K562 (cell line): Measurements from ENCODE around the gene PCDHGB5. TPM values are rescaled to one million over a fixed set of nuclear protein-coding genes. Genes with fewer than 3 reads are reported as not detected.
A peak's percentile ranks its signal among the peaks of the same experiment; 100 is the strongest.

ENCODE experiments used
- ATAC-seq: fragments of 200-7000 bp; cut with Tn5 transposase; 3 replicates; pipeline ENCODE4 v1.9.1; 2020; ENCODE audit warnings: moderate library complexity
- BruUV-seq: library from RNA; stranded (reverse); fragments of 400-500 nt; replicated peaks from 2 replicates; lab custom pipeline; 2021; lab: Mats Ljungman, UMichigan
- CTCF ChIA-PET: fragments of 300-600 bp; formaldehyde crosslinking; extraction: SDS; loops from one replicate; lab custom pipeline; 2021; ENCODE audit warnings: low intra/inter-chr PET ratio; lab: Yijun Ruan, JAX
- POLR2A ChIA-PET: fragments of 300-600, 350-650 bp; sonication (Branson Sonifier 250); formaldehyde crosslinking; extraction: SDS; loops from one replicate; lab custom pipeline; 2021; ENCODE audit warnings: antibody characterized with exemption, inconsistent platforms; lab: Yijun Ruan, JAX
- DNase-seq, 4 experiments: peaks; one replicate each; pipeline versions ENCODE4 v3.0.0 to v3.0.0-alpha.2; 2011 to 2018; ENCODE audit warnings: low spot score in 3 of 4, mixed read lengths in 3 of 4; ENCODE audit errors: extremely low read depth in 1 of 4
- FAIRE-seq: peaks from 2 replicates; lab custom pipeline; 2011; peaks lifted over from hg19 to GRCh38; lab: Jason Lieb, UNC
- H2AFZ ChIP-seq: 2 replicates; pipeline ENCODE4 v1.6.0; 2011; ENCODE audit warnings: low read depth, low read length, control low read depth, inconsistent platforms
- H3K27ac ChIP-seq: fragments of 200-600 bp; 3 replicates; pipeline ENCODE4 v1.8.0; 2011; ENCODE audit warnings: low read depth, mild to moderate bottlenecking, control low read depth, inconsistent platforms, low read length, moderate library complexity, mixed read lengths; ENCODE audit errors: extremely low read depth
- H3K27me3 ChIP-seq, 2 experiments: fragments of 300-600 bp in 1 of 2; 2 replicates in 1 of 2; 3 replicates in 1 of 2; pipeline versions ENCODE4 v1.6.0 to v1.8.0; 2011; ENCODE audit warnings: inconsistent platforms in 2 of 2, low read length in 2 of 2, mild to moderate bottlenecking in 1 of 2, mixed read lengths in 1 of 2, moderate library complexity in 1 of 2; ENCODE audit not compliant: control insufficient read depth in 2 of 2, insufficient read depth in 2 of 2
- H3K36me3 ChIP-seq: fragments of 300-600 bp; 3 replicates; pipeline ENCODE4 v1.8.0; 2011; ENCODE audit warnings: mild to moderate bottlenecking, low read length, inconsistent platforms; ENCODE audit not compliant: control insufficient read depth, insufficient read depth
- H3K4me1 ChIP-seq, 2 experiments: fragments of 200-600 bp in 1 of 2; replicated peaks in 1 of 2; 2 replicates in 1 of 2; 3 replicates in 1 of 2; pipeline versions ENCODE4 v1.5.1 to v1.8.0; 2011; ENCODE audit warnings: inconsistent platforms in 2 of 2, low read length in 2 of 2, mild to moderate bottlenecking in 1 of 2, mixed read lengths in 1 of 2, moderate library complexity in 1 of 2; ENCODE audit not compliant: control insufficient read depth in 2 of 2, insufficient read depth in 2 of 2
- H3K4me2 ChIP-seq: 2 replicates; pipeline ENCODE4 v1.6.1; 2011; ENCODE audit warnings: low read length, control low read depth, inconsistent platforms, mixed read lengths; ENCODE audit not compliant: insufficient read depth
- H3K4me3 ChIP-seq: fragments of 200-600 bp; sonication (generic), shearing (Covaris generic); 2 replicates; pipeline ENCODE4 v1.5.1; 2016; ENCODE audit warnings: control low read depth, inconsistent platforms
- H3K79me2 ChIP-seq: fragments of 200-600 bp; 3 replicates; pipeline ENCODE4 v1.8.0; 2011; ENCODE audit warnings: low read length, inconsistent platforms; ENCODE audit not compliant: control insufficient read depth, insufficient read depth
- H3K9ac ChIP-seq, 2 experiments: 2 replicates each; pipeline versions ENCODE4 v1.6.0 to v1.6.1; 2011; ENCODE audit warnings: low read depth in 2 of 2, low read length in 2 of 2, control low read depth in 1 of 2, inconsistent platforms in 1 of 2, mild to moderate bottlenecking in 1 of 2, mixed read lengths in 1 of 2; ENCODE audit not compliant: insufficient read depth in 1 of 2
- H3K9me1 ChIP-seq: one replicate; pipeline ENCODE4 v1.6.0; 2011; ENCODE audit warnings: inconsistent platforms, mild to moderate bottlenecking, low read length, moderate library complexity; ENCODE audit not compliant: control insufficient read depth, insufficient read depth
- H3K9me3 ChIP-seq: replicated peaks from 2 replicates; pipeline ENCODE4 v1.5.1; 2011; ENCODE audit warnings: low read depth, low read length, inconsistent platforms; ENCODE audit not compliant: control insufficient read depth, insufficient read depth
- H4K20me1 ChIP-seq: replicated peaks from 2 replicates; pipeline ENCODE4 v1.6.1; 2011; ENCODE audit warnings: low read length, inconsistent platforms, mixed read lengths; ENCODE audit not compliant: control insufficient read depth, insufficient read depth
- ADNP ChIP-seq: fragments of 200-800 bp; sonication (Bioruptor generic); IDR thresholded peaks from 2 replicates; pipeline ENCODE4 v1.6.1; 2016; ENCODE audit warnings: missing genetic modification characterization, missing compliant biosample characterization
- ASH1L ChIP-seq: fragments of 450-650 bp; IDR thresholded peaks from 2 replicates; pipeline ENCODE4 v1.6.1; 2018; ENCODE audit warnings: borderline replicate concordance, mild to moderate bottlenecking, low read depth; ENCODE audit not compliant: partially characterized antibody
- CHCHD3 ChIP-seq: fragments of 250-450 bp; sonication (Bioruptor Pico); IDR thresholded peaks from 2 replicates; pipeline ENCODE4 v2.1.2; 2022; ENCODE audit warnings: mild to moderate bottlenecking
- MAFG ChIP-seq: fragments of 450-650 bp; conservative IDR thresholded peaks from 2 replicates; pipeline ENCODE4 v1.6.1; 2016; ENCODE audit warnings: missing genetic modification characterization, missing compliant biosample characterization
- NR1H2 ChIP-seq: sonication (generic); formaldehyde crosslinking; IDR thresholded peaks from 2 replicates; pipeline ENCODE4 v1.4.0; 2020; ENCODE audit warnings: mild to moderate bottlenecking, missing genetic modification reagents
- SAP30 ChIP-seq: fragments of 200-600 bp; sonication (generic); IDR thresholded peaks from 2 replicates; pipeline ENCODE4 v1.6.1; 2012; ENCODE audit warnings: borderline replicate concordance, low read depth, mild to moderate bottlenecking, moderate library complexity, low read length, control low read depth, inconsistent platforms; ENCODE audit not compliant: insufficient read depth, poor library complexity, severe bottlenecking
- SLC30A9 ChIP-seq: fragments of 250-450 bp; sonication (Bioruptor Pico); IDR thresholded peaks from 2 replicates; pipeline ENCODE4 v1.8.0; 2022; ENCODE audit warnings: mild to moderate bottlenecking, moderate library complexity
- ZBTB2 ChIP-seq: fragments of 450-650 bp; IDR thresholded peaks from 2 replicates; pipeline ENCODE4 v1.6.1; 2016; ENCODE audit warnings: antibody characterized with exemption
- ZNF695 ChIP-seq: fragments of 450-650 bp; formaldehyde crosslinking; IDR thresholded peaks from 2 replicates; pipeline ENCODE4 v1.4.0; 2020; ENCODE audit warnings: mild to moderate bottlenecking, moderate library complexity
- ZNF76 ChIP-seq: fragments of 250-450 bp; sonication (Bioruptor Pico); IDR thresholded peaks from 2 replicates; pipeline ENCODE4 v1.4.0; 2020; ENCODE audit warnings: mild to moderate bottlenecking, moderate library complexity, borderline replicate concordance
- WGBS: fragments of 100-300 bp; shearing (Covaris generic); methylation state at CpG from one replicate; pipeline ENCODE4 v1.1.6; 2016; ENCODE audit warnings: low coverage, mixed read lengths; ENCODE audit not compliant: insufficient coverage; ENCODE audit errors: missing lambda C conversion rate; 5-methylcytosine and 5-hydroxymethylcytosine counted together
- in situ Hi-C: fragments of 300-500 bp; cut with MboI; formaldehyde crosslinking; loops from 4 replicates; pipeline ENCODE4 v1.15.0; 2018; ENCODE audit warnings: inconsistent platforms, mixed read lengths
- intact Hi-C: fragments of 100-400 bp; cut with micrococcal nuclease; formaldehyde crosslinking; loops from 2 replicates; pipeline ENCODE4 v1.14.2; 2022
- polyA plus RNA-seq, 8 experiments: library from polyadenylated mRNA; depleted of rRNA in 4 of 8; stranded (reverse) in 5 of 8; unstranded in 3 of 8; fragments of >200 nt; fragmentation: Nextera tagmentation in 2 of 8; fragmentation: Illumina TruSeq in 1 of 8; extraction: Ambion mirVana in 2 of 8; extraction: Trizol in 1 of 8; gene quantifications; 2 replicates each; pipeline versions ENCODE4 v1.2.1 to v1.2.3, GENCODE V29; 2011 to 2014; ENCODE audit warnings: inconsistent platforms in 1 of 8, missing spikeins in 1 of 8
- total RNA-seq, 7 experiments: library from RNA; depleted of rRNA in 6 of 7; stranded (reverse); fragments of >200 nt in 6 of 7; fragmentation: Illumina TruSeq in 2 of 7; extraction: Trizol in 2 of 7; gene quantifications; 2 replicates each; pipeline versions ENCODE4 v1.2.1 to v1.2.3, GENCODE V29; 2011 to 2021; ENCODE audit warnings: low replicate concordance in 1 of 7
- TF ChIP-seq, protein P1 (sequence below): fragments of 250-450 bp; sonication (Bioruptor Pico); IDR thresholded peaks from 2 replicates; pipeline ENCODE4 v1.4.0; 2020; ENCODE audit warnings: mild to moderate bottlenecking
- TF ChIP-seq, protein P2 (sequence below): IDR thresholded peaks from 3 replicates; pipeline ENCODE4 v1.6.1; 2011; ENCODE audit warnings: borderline replicate concordance, mild to moderate bottlenecking; ENCODE audit not compliant: insufficient read length, insufficient read depth
- TF ChIP-seq, protein P3 (sequence below), 2 experiments: fragments of 450-650 bp in 1 of 2; sonication (generic) in 1 of 2; formaldehyde crosslinking in 1 of 2; IDR thresholded peaks in 1 of 2; conservative IDR thresholded peaks in 1 of 2; 2 replicates each; pipeline versions ENCODE4 v1.6.1 to v1.8.1; 2016 to 2023; ENCODE audit warnings: mild to moderate bottlenecking in 2 of 2, moderate library complexity in 2 of 2, inconsistent platforms in 1 of 2, missing genetic modification reagents in 1 of 2

The PCDHGB5 gene
- total and polyA plus RNA-seq, 9 of the 15 experiments (the other 6 are each of a cell fraction or from before 2014, with no cell fraction given) = 0.05 to 0.29 (median 0.12) TPM; not detected in 2

- H3K9ac ChIP-seq = no peak overlapping the region
- no peaks in the 10 kb centered on the region; the same call in 1 of the 2 replicates for H3K9me3 ChIP-seq
- intact Hi-C loops (no loop called here), in situ Hi-C loops (no loop called here)
- peaks cover 2 to 12% of the 10 kb centered on the region in 2 experiments; a peak in 3 of 5 replicates for H3K4me1 ChIP-seq
- ATAC-seq (no peak), DNase-seq (no peak), FAIRE-seq (no peak)
- no peaks in the 10 kb centered on the region for H4K20me1 ChIP-seq
- ChIA-PET POLR2A (no interaction called here), CTCF (interaction anchor here (0.7 to 2.3 kb wide), 3 partner anchors 197 to 254 kb away, joined by 3 to 12 read pairs (median 4); no protein-coding TSS in a partner anchor)
- H2AFZ ChIP-seq = 0 out of 2 replicates have a peak overlapping the region, but pooled peaks have one; percentile 27
- H3K4me2 ChIP-seq = no peak overlapping the region
- no peaks in the 10 kb centered on the region for H3K36me3 ChIP-seq
- H3K9me1 ChIP-seq = no peaks in the 10 kb centered on the region
- no peaks in the 10 kb centered on the region for H3K79me2 ChIP-seq
- H3K27ac ChIP-seq = no peak overlapping the region
- no TSS peak for BruUV-seq
- peaks cover 6 to 35% of the 10 kb centered on the region in 2 experiments; a peak in 4 of 5 replicates for H3K27me3 ChIP-seq
- WGBS = 2% methylated on average over 15 of the region's 15 CpGs
- no peak overlapping the region for H3K4me3 ChIP-seq
- TF ChIP-seq NR1H2 (CRISPR knock-in tag) (no peak), SLC30A9 (CRISPR knock-in tag) (no peak), CHCHD3 (CRISPR knock-in tag) (no peak), MAFG (no peak), ZNF695 (CRISPR knock-in tag) (no peak), ASH1L (no peak), ZNF76 (CRISPR knock-in tag) (no peak), ZBTB2 (no peak), ADNP (tag) (no peak), SAP30 (no peak)
- TF ChIP-seq, protein P1, sequence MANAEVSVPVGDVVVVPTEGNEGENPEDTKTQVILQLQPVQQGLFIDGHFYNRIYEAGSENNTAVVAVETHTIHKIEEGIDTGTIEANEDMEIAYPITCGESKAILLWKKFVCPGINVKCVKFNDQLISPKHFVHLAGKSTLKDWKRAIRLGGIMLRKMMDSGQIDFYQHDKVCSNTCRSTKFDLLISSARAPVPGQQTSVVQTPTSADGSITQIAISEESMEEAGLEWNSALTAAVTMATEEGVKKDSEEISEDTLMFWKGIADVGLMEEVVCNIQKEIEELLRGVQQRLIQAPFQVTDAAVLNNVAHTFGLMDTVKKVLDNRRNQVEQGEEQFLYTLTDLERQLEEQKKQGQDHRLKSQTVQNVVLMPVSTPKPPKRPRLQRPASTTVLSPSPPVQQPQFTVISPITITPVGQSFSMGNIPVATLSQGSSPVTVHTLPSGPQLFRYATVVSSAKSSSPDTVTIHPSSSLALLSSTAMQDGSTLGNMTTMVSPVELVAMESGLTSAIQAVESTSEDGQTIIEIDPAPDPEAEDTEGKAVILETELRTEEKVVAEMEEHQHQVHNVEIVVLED (CRISPR knock-in tag) = no peak
- TF ChIP-seq, protein P2, sequence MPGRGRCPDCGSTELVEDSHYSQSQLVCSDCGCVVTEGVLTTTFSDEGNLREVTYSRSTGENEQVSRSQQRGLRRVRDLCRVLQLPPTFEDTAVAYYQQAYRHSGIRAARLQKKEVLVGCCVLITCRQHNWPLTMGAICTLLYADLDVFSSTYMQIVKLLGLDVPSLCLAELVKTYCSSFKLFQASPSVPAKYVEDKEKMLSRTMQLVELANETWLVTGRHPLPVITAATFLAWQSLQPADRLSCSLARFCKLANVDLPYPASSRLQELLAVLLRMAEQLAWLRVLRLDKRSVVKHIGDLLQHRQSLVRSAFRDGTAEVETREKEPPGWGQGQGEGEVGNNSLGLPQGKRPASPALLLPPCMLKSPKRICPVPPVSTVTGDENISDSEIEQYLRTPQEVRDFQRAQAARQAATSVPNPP = no peak
- TF ChIP-seq, protein P3, sequence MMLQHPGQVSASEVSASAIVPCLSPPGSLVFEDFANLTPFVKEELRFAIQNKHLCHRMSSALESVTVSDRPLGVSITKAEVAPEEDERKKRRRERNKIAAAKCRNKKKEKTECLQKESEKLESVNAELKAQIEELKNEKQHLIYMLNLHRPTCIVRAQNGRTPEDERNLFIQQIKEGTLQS (IDR thresholded peaks at IDR 0.05) = no peak
- TF ChIP-seq, protein P3 (CRISPR knock-in tag; conservative IDR thresholded peaks at IDR 0.05) = no peak
These were observed 37.1 kb upstream of the PCDHGB5 start for GRCh38 chr5:141360685-141361084.
